Mesothelial cell of epicardium (in vitro differentiated cells): ENCODE results near the gene HAGHL. TPM values are rescaled to one million over a fixed set of nuclear protein-coding genes. Genes with fewer than 3 reads are reported as not detected.
"Not testable (repeated sequence)": the region's sequence is repeated elsewhere in the genome, so short reads cannot be mapped to it uniquely, and the experiment has no call there.

Experiments
- DNase-seq, 2 experiments: peaks; one replicate each; pipeline ENCODE4 v3.0.0; 2021; ENCODE audit warnings: low spot score in 2 of 2; ENCODE audit not compliant: unreplicated experiment in 2 of 2
- H3K27ac Mint-ChIP-seq: 2 replicates; pipeline ENCODE4 v1.8.0; 2021; ENCODE audit warnings: mixed read lengths
- H3K27me3 Mint-ChIP-seq: 2 replicates; pipeline ENCODE4 v1.8.0; 2021; ENCODE audit warnings: low read depth, mixed read lengths
- H3K36me3 Mint-ChIP-seq: 2 replicates; pipeline ENCODE4 v1.8.0; 2021; ENCODE audit warnings: mixed read lengths
- H3K4me1 Mint-ChIP-seq: 2 replicates; pipeline ENCODE4 v1.8.0; 2021; ENCODE audit warnings: mixed read lengths
- H3K4me3 Mint-ChIP-seq: 2 replicates; pipeline ENCODE4 v1.8.0; 2021; ENCODE audit warnings: mild to moderate bottlenecking, moderate library complexity, mixed read lengths
- H3K9me3 Mint-ChIP-seq: 2 replicates; pipeline ENCODE4 v1.8.0; 2021; ENCODE audit warnings: mixed read lengths
- total RNA-seq: library from RNA; stranded (reverse); gene quantifications from 3 replicates; pipeline ENCODE4 v1.2.1, GENCODE V29; 2021
- TF ChIP-seq, protein P1 (sequence below): fragments of 200-600 bp; sonication (generic); IDR thresholded peaks from one replicate; pipeline ENCODE4 v1.5.0; 2021; ENCODE audit warnings: antibody characterized with exemption; ENCODE audit not compliant: unreplicated experiment

Gene HAGHL
- total RNA-seq, 1 donor from 2014 or later = 6.4 TPM

DNA sequence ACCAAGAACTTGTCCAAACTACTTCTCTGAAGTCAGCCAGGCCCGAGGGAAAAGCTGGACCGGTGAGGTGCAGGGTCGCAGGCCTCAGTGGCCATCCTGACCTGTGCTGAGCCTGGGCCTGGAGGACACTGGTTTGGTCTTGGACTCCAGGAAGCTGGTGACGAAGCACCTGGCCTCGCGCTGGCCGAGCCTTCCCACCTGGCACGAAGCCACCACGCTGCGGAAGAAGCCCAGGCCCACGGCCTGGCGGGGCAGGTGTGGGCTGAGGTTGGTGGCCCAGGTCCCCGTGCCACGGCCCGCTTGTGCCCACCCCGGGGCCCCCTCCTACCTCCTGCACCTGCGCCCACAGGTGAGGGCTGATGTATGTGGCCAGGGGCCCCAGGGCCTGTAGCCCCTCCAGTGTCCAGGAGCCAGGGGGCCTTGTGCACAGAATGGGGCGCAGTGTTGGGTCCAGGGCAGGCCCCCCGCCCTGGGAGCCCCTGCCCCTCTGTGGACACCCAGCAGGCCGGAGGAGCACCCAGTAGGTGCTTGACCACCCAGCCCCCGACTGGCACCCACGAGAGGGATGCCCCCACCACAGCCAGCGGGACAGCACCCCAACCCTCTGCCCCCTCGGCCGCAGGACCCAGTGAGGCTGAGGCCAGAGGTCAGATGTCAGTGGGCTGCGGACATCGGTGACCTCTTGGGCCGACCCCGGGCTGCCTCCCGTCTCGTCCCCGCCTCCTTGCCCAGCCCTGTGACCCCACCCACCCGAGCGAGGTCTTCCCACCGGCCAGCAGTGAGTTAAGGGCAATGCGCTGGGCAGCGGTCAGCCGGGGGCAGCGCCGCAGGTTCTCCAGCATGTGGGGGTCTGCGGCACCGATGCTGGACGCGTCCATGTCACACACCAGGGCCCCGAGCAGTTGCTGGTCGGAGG lies 47.4 kb downstream of the HAGHL start:
- peaks cover 4% of the 10 kb centered on the region for H3K4me1 Mint-ChIP-seq
- no peaks in the 10 kb centered on the region for H3K36me3 Mint-ChIP-seq
- TF ChIP-seq, protein P1, sequence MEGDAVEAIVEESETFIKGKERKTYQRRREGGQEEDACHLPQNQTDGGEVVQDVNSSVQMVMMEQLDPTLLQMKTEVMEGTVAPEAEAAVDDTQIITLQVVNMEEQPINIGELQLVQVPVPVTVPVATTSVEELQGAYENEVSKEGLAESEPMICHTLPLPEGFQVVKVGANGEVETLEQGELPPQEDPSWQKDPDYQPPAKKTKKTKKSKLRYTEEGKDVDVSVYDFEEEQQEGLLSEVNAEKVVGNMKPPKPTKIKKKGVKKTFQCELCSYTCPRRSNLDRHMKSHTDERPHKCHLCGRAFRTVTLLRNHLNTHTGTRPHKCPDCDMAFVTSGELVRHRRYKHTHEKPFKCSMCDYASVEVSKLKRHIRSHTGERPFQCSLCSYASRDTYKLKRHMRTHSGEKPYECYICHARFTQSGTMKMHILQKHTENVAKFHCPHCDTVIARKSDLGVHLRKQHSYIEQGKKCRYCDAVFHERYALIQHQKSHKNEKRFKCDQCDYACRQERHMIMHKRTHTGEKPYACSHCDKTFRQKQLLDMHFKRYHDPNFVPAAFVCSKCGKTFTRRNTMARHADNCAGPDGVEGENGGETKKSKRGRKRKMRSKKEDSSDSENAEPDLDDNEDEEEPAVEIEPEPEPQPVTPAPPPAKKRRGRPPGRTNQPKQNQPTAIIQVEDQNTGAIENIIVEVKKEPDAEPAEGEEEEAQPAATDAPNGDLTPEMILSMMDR = no peak
- peaks cover 6% of the 10 kb centered on the region for H3K27me3 Mint-ChIP-seq
- DNase-seq = no peak
- no peak overlapping the region for H3K4me3 Mint-ChIP-seq
- H3K9me3 Mint-ChIP-seq = no peaks in the 10 kb centered on the region
- H3K27ac Mint-ChIP-seq = no peak overlapping the region

DNA sequence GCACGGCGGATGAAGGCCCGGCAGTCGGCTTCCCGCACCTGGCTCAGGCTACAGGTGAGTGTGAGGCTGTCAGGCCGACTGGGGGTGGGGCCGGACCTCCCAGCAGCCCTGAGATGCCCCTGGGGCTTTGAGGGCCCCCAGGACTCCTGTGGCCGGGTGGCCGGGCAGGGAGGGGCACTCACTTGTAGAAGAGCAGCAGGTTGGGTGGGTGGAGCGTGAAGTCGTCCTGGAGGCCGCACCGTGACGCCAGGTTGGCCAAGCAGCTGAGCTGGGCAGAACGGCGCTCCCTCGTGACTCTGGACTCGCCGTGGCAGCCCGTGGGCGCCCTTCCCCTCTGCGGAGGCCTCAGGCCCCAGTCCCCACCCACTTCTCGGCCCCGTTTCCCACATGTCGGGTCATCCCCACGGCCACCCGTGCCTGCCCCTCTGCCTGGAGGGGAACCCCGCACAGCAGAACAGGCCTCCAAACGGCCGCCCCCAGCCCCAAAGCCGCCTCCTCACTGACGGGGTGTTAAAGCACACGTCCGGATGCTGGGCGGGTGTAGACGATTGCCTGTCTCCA lies 48.4 kb downstream of the HAGHL start:
- Mint-ChIP-seq H3K27ac (no peak overlapping the region), H3K4me3 (no peak overlapping the region), H3K27me3 (peaks cover 7% of the 10 kb centered on the region), H3K9me3 (no peaks in the 10 kb centered on the region), H3K4me1 (peaks cover 4% of the 10 kb centered on the region), H3K36me3 (no peaks in the 10 kb centered on the region)
- TF ChIP-seq, protein P1 = no peak
- DNase-seq = no peak

DNA sequence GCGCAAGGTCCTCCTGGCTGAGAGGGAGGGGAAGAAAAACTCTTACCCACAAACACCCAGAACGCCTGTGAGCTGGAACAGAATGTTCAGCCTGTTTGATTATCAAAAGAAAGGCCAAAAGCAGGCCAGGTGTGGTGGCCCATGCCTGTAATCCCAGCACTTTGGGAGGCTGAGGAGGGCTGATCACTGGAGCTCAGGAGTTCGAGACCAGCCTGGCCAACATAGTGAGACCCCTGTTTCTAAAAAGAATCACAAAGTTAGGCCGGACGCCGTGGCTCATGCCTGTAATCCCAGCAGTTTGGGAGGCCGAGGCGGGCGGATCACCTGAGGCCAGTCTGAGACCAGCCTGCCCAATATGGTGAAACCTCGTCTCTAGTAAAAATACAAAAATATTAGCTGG lies 49.4 kb downstream of the HAGHL start:
- peaks cover 12% of the 10 kb centered on the region for H3K27me3 Mint-ChIP-seq
- not testable (repeated sequence) for H3K36me3 Mint-ChIP-seq, H3K4me1 Mint-ChIP-seq, H3K4me3 Mint-ChIP-seq, H3K27ac Mint-ChIP-seq, H3K9me3 Mint-ChIP-seq, DNase-seq

DNA sequence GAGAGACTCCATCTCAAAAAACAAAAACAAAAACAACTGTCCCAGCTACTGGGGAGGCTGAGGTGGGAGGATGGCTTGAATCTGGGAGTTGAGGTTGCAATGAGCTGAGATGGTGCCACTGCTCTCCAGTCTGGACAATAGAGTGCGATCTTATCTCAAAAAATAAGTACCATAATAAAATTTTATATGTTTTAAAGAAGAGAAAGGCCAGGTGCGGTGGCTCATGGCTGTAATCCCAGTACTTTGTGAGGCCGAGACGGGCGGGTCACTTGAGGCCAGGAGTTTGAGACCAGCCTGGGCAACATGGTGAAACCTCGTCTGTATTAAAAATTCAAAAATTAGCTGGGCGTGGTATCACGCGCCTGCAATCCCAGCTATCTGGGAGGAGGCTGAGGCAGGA lies 49.9 kb downstream of the HAGHL start:
- Mint-ChIP-seq H3K27ac (no peak overlapping the region), H3K4me3 (no peak overlapping the region), H3K9me3 (no peaks in the 10 kb centered on the region), H3K36me3 (no peaks in the 10 kb centered on the region), H3K4me1 (peaks cover 4% of the 10 kb centered on the region), H3K27me3 (peaks cover 12% of the 10 kb centered on the region)
- no peak for DNase-seq
- TF ChIP-seq, protein P1 = no peak

DNA sequence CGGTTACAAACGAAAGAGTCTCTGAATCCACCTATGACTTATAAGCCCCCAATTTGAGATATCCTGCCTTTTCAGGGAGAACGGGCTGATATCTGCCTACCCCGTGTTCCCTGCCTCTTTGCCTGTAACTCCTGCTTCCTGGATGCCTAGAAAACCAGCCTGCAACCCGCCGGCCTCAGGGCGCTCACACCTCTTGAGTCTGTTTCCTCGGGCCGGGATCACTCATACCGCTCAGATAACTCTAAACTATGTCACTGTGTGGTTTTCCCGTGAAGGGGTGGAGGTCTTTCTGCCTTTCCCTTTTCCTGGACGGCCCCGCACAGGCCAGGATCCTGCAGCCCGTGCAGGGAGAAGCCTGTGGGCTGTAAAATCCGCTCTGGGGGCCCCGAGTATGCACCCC lies 50.9 kb downstream of the HAGHL start:
- Mint-ChIP-seq H3K36me3 (no peaks in the 10 kb centered on the region), H3K27ac (no peak overlapping the region), H3K4me3 (no peak overlapping the region), H3K9me3 (no peaks in the 10 kb centered on the region), H3K27me3 (peaks cover 12% of the 10 kb centered on the region), H3K4me1 (peaks cover 4% of the 10 kb centered on the region)
- DNase-seq = no peak
- TF ChIP-seq, protein P1 = no peak

DNA sequence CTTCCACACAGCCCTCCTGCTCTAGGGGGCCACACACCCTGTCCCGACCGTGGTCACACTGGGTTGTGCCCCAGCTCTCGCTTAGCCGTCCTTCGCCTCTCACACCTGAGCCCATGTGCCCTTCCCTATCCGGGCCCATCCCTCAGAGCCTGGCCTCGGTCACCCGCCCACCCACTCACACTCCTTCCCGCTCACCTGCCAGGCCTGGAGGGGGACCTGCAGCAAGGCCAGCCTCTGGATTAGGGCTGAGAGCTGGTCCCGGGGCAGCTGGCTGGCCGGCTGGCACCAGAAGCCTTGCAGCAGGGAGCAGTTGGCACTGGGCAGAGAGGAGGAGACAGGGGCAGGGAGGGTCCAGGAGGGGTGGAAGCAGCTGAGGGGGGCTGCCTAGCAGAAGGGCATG lies 51.5 kb downstream of the HAGHL start:
- H3K9me3 Mint-ChIP-seq = no peaks in the 10 kb centered on the region
- no peak overlapping the region for H3K27ac Mint-ChIP-seq
- TF ChIP-seq, protein P1 = no peak
- no peak for DNase-seq
- H3K27me3 Mint-ChIP-seq = peaks cover 12% of the 10 kb centered on the region
- H3K4me3 Mint-ChIP-seq = no peak overlapping the region
- peaks cover 4% of the 10 kb centered on the region for H3K4me1 Mint-ChIP-seq
- H3K36me3 Mint-ChIP-seq = no peaks in the 10 kb centered on the region
